GM13976 (cell line): ENCODE results near the gene FSTL5.

Experiments used
- DNase-seq: peaks from one replicate; pipeline ENCODE4 v3.0.0; 2012; ENCODE audit warnings: low spot score
- in situ Hi-C: fragments of 300-500 bp; cut with MboI; formaldehyde crosslinking; loops from one replicate; pipeline ENCODE4 v1.12.0; 2022; ENCODE audit warnings: low sequenced_read_pairs, mixed read lengths, inconsistent platforms; ENCODE audit not compliant: unreplicated experiment
- TF ChIP-seq, protein P1 (sequence below): IDR thresholded peaks from 2 replicates; pipeline ENCODE4 v1.5.1; 2012; ENCODE audit warnings: borderline replicate concordance, mild to moderate bottlenecking; ENCODE audit not compliant: insufficient read depth; ENCODE audit errors: extremely low read depth, missing control alignments, control extremely low read depth

Gene FSTL5

DNA sequence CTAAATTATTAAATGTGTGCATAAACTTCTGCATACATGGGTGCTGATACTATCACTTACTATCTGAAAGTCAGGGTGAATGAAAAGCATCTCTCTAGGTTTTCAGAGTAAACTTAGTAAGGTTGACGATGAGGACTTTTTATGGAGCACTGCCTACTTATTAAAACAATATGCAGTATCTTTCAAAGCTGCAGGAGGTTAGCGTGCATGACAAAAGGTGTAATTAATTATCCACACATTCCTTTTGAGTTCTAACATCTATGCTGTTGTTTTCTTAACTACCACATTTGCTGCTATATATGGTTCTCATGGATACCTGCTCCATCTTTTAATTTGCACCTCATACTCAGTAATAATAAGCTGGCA, 256.2 kb downstream of the FSTL5 start:
- in situ Hi-C loops, result no loop called here
- DNase-seq, result no peak
- TF ChIP-seq, protein P1, sequence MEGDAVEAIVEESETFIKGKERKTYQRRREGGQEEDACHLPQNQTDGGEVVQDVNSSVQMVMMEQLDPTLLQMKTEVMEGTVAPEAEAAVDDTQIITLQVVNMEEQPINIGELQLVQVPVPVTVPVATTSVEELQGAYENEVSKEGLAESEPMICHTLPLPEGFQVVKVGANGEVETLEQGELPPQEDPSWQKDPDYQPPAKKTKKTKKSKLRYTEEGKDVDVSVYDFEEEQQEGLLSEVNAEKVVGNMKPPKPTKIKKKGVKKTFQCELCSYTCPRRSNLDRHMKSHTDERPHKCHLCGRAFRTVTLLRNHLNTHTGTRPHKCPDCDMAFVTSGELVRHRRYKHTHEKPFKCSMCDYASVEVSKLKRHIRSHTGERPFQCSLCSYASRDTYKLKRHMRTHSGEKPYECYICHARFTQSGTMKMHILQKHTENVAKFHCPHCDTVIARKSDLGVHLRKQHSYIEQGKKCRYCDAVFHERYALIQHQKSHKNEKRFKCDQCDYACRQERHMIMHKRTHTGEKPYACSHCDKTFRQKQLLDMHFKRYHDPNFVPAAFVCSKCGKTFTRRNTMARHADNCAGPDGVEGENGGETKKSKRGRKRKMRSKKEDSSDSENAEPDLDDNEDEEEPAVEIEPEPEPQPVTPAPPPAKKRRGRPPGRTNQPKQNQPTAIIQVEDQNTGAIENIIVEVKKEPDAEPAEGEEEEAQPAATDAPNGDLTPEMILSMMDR, result no peak

DNA sequence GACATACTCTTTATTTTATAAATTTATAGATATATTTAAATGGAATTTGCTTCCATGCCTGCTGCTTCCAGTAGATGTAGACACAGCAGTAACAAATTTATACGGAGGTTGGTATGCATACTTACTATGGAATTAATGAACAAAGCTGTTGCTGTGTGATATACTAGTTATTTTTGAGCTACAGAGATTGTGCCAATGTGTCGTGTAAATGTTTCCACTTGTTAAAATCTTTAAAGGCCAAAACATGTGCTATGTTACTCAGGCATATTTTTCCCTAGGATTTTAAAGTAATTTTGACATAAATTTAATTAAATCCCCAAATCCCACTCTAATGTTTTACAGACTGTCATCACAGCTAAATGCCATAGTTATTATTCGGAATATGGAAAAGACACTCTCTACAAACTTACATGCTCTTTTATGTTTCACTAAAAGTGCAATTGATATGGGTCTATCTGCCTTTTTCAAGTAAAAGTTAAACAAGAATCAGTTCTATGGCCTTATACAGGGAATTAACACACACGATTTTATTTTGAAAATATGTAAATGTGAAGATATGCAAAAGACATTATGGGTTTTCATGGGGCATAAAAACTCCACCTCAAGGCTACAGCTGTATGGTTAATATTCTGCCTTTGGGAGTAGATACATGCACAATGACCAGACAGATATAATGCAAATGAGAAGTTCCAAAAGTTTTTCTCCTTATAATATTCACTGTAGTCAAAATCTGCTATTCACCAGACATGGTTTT, 256.8 kb downstream of the FSTL5 start:
- TF ChIP-seq, protein P1, result no peak
- in situ Hi-C loops, result no loop called here
- no peak for DNase-seq

DNA sequence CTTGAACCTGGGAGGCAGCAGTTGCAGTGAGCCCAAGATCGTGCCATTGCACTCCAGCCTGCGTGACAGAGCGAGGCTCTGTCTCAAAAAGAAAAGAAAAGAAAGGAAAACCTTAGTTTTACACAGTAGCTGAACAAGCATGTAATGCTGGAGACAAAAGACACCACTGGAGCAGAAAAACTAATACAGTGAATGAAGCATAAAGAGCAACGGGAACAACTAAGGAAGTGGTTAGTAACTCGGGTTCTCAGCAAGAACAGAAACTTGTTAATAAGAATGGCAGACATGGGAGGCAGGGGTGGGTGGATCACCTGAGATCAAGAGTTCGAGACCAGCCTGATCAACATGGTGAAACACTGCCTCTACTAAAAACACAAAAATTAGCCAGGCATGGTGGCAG, 263.7 kb downstream of the FSTL5 start:
- in situ Hi-C loops, result no loop called here
- TF ChIP-seq, protein P1, result no peak
- DNase-seq, result no peak

DNA sequence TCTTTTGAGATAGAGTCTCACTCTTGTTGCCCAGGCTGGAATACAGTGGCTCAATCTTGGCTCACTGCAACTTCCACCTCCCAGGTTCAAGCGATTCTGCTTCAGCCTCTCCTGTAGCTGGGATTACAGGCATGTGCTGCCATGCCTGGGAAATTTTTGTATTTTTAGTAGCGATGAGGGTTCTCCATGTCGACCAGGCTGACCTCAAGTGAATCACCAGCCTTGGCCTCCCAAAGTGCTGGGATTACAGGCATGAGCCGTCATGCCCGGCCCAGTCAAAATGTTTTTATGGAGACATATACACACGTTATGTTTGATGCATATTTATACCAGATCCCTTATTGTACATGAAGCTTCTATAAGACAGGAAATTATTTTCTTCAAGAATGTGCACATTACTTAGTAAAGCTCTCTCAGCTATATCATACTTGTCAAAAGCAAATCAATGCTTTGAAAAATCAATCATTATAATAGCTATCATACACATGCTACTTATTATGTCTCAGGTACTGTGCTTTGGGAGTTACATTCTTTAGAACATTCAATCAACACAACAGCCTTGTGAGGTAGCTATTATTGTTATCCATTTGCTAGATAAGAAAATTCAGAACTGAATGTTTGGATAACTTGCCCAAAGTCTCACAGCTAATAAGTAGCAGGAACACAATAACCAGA, 269.2 kb downstream of the FSTL5 start:
- TF ChIP-seq, protein P1, result no peak
- no peak for DNase-seq
- in situ Hi-C loops, result no loop called here

DNA sequence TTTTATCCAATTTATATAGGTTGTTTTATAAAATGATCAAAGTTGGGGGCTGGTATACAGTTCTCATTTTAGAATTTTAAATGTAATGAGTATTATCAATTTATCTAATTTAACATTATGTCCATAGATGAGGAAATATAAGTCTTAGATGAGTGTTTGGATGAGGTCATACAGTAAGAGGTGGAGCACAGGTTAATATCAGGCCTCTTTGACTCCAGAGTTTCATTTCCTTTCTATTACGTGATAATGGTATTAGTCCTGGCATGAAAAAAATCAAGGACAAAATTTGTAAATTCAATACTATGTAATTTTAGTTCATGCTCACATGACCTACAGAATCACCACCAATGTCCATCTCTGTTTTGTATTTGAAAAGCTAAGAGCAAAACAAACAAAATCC, 269.8 kb downstream of the FSTL5 start:
- in situ Hi-C loops, result no loop called here
- TF ChIP-seq, protein P1, result no peak
- no peak for DNase-seq

DNA sequence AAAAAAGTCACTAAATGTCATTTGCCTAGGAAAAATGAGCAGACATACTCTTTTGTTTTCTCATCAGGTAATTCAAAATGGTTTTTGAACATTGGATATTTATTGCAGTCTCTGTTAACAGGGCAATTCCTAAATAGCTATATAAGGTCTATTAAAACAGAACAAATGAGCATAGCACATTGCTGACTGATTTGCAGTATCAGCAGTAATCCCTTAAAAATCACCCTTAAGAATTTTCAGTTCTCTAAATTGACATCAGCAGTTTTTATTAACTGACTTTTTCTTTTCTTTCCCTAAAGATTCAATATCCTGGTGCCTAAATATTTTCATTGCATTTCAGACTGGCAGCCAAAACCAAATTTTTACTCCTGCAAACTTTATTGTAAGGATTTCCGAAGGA, 270.2 kb downstream of the FSTL5 start:
- in situ Hi-C loops, result no loop called here
- TF ChIP-seq, protein P1, result no peak
- no peak for DNase-seq
